K562 (cell line): ENCODE data around the gene RERG. TPM values are rescaled to one million over a fixed set of nuclear protein-coding genes. Genes with fewer than 3 reads are reported as not detected.
A peak's percentile ranks its signal among the peaks of the same experiment; 100 is the strongest.

Experiments used
- ATAC-seq: fragments of 200-7000 bp; cut with Tn5 transposase; 3 replicates; pipeline ENCODE4 v1.9.1; 2020; ENCODE audit warnings: moderate library complexity
- BruUV-seq: library from RNA; stranded (reverse); fragments of 400-500 nt; replicated peaks from 2 replicates; lab custom pipeline; 2021; lab: Mats Ljungman, UMichigan
- CTCF ChIA-PET: fragments of 300-600 bp; formaldehyde crosslinking; extraction: SDS; loops from one replicate; lab custom pipeline; 2021; ENCODE audit warnings: low intra/inter-chr PET ratio; lab: Yijun Ruan, JAX
- POLR2A ChIA-PET: fragments of 300-600, 350-650 bp; sonication (Branson Sonifier 250); formaldehyde crosslinking; extraction: SDS; loops from one replicate; lab custom pipeline; 2021; ENCODE audit warnings: antibody characterized with exemption, inconsistent platforms; lab: Yijun Ruan, JAX
- DNase-seq, 4 experiments: peaks; one replicate each; pipeline versions ENCODE4 v3.0.0 to v3.0.0-alpha.2; 2011 to 2018; ENCODE audit warnings: low spot score in 3 of 4, mixed read lengths in 3 of 4; ENCODE audit errors: extremely low read depth in 1 of 4
- FAIRE-seq: peaks from 2 replicates; lab custom pipeline; 2011; peaks lifted over from hg19 to GRCh38; lab: Jason Lieb, UNC
- H2AFZ ChIP-seq: 2 replicates; pipeline ENCODE4 v1.6.0; 2011; ENCODE audit warnings: low read depth, low read length, control low read depth, inconsistent platforms
- H3K27ac ChIP-seq: fragments of 200-600 bp; 3 replicates; pipeline ENCODE4 v1.8.0; 2011; ENCODE audit warnings: low read depth, mild to moderate bottlenecking, control low read depth, inconsistent platforms, low read length, moderate library complexity, mixed read lengths; ENCODE audit errors: extremely low read depth
- H3K27me3 ChIP-seq, 2 experiments: fragments of 300-600 bp in 1 of 2; 2 replicates in 1 of 2; 3 replicates in 1 of 2; pipeline versions ENCODE4 v1.6.0 to v1.8.0; 2011; ENCODE audit warnings: inconsistent platforms in 2 of 2, low read length in 2 of 2, mild to moderate bottlenecking in 1 of 2, mixed read lengths in 1 of 2, moderate library complexity in 1 of 2; ENCODE audit not compliant: control insufficient read depth in 2 of 2, insufficient read depth in 2 of 2
- H3K36me3 ChIP-seq: fragments of 300-600 bp; 3 replicates; pipeline ENCODE4 v1.8.0; 2011; ENCODE audit warnings: mild to moderate bottlenecking, low read length, inconsistent platforms; ENCODE audit not compliant: control insufficient read depth, insufficient read depth
- H3K4me1 ChIP-seq, 2 experiments: fragments of 200-600 bp in 1 of 2; replicated peaks in 1 of 2; 2 replicates in 1 of 2; 3 replicates in 1 of 2; pipeline versions ENCODE4 v1.5.1 to v1.8.0; 2011; ENCODE audit warnings: inconsistent platforms in 2 of 2, low read length in 2 of 2, mild to moderate bottlenecking in 1 of 2, mixed read lengths in 1 of 2, moderate library complexity in 1 of 2; ENCODE audit not compliant: control insufficient read depth in 2 of 2, insufficient read depth in 2 of 2
- H3K4me2 ChIP-seq: 2 replicates; pipeline ENCODE4 v1.6.1; 2011; ENCODE audit warnings: low read length, control low read depth, inconsistent platforms, mixed read lengths; ENCODE audit not compliant: insufficient read depth
- H3K4me3 ChIP-seq: fragments of 200-600 bp; sonication (generic), shearing (Covaris generic); 2 replicates; pipeline ENCODE4 v1.5.1; 2016; ENCODE audit warnings: control low read depth, inconsistent platforms
- H3K79me2 ChIP-seq: fragments of 200-600 bp; 3 replicates; pipeline ENCODE4 v1.8.0; 2011; ENCODE audit warnings: low read length, inconsistent platforms; ENCODE audit not compliant: control insufficient read depth, insufficient read depth
- H3K9ac ChIP-seq, 2 experiments: 2 replicates each; pipeline versions ENCODE4 v1.6.0 to v1.6.1; 2011; ENCODE audit warnings: low read depth in 2 of 2, low read length in 2 of 2, control low read depth in 1 of 2, inconsistent platforms in 1 of 2, mild to moderate bottlenecking in 1 of 2, mixed read lengths in 1 of 2; ENCODE audit not compliant: insufficient read depth in 1 of 2
- H3K9me1 ChIP-seq: one replicate; pipeline ENCODE4 v1.6.0; 2011; ENCODE audit warnings: inconsistent platforms, mild to moderate bottlenecking, low read length, moderate library complexity; ENCODE audit not compliant: control insufficient read depth, insufficient read depth
- H3K9me3 ChIP-seq: replicated peaks from 2 replicates; pipeline ENCODE4 v1.5.1; 2011; ENCODE audit warnings: low read depth, low read length, inconsistent platforms; ENCODE audit not compliant: control insufficient read depth, insufficient read depth
- H4K20me1 ChIP-seq: replicated peaks from 2 replicates; pipeline ENCODE4 v1.6.1; 2011; ENCODE audit warnings: low read length, inconsistent platforms, mixed read lengths; ENCODE audit not compliant: control insufficient read depth, insufficient read depth
- SMARCA4 ChIP-seq: fragments of 450-650 bp; IDR thresholded peaks from 2 replicates; pipeline ENCODE4 v1.6.1; 2016
- VEZF1 ChIP-seq: fragments of 200-800 bp; sonication (Bioruptor generic); IDR thresholded peaks from 2 replicates; pipeline ENCODE4 v1.6.1; 2017; ENCODE audit warnings: missing genetic modification characterization, missing compliant biosample characterization
- ZBTB33 ChIP-seq: sonication (generic); formaldehyde crosslinking; IDR thresholded peaks from 2 replicates; pipeline ENCODE4 v1.8.1; 2023; ENCODE audit warnings: mild to moderate bottlenecking, missing genetic modification reagents
- ZNF76 ChIP-seq: fragments of 250-450 bp; sonication (Bioruptor Pico); IDR thresholded peaks from 2 replicates; pipeline ENCODE4 v1.4.0; 2020; ENCODE audit warnings: mild to moderate bottlenecking, moderate library complexity, borderline replicate concordance
- WGBS: fragments of 100-300 bp; shearing (Covaris generic); methylation state at CpG from one replicate; pipeline ENCODE4 v1.1.6; 2016; ENCODE audit warnings: low coverage, mixed read lengths; ENCODE audit not compliant: insufficient coverage; ENCODE audit errors: missing lambda C conversion rate; 5-methylcytosine and 5-hydroxymethylcytosine counted together
- in situ Hi-C: fragments of 300-500 bp; cut with MboI; formaldehyde crosslinking; loops from 4 replicates; pipeline ENCODE4 v1.15.0; 2018; ENCODE audit warnings: inconsistent platforms, mixed read lengths
- intact Hi-C: fragments of 100-400 bp; cut with micrococcal nuclease; formaldehyde crosslinking; loops from 2 replicates; pipeline ENCODE4 v1.14.2; 2022
- polyA plus RNA-seq, 8 experiments: library from polyadenylated mRNA; depleted of rRNA in 4 of 8; stranded (reverse) in 5 of 8; unstranded in 3 of 8; fragments of >200 nt; fragmentation: Nextera tagmentation in 2 of 8; fragmentation: Illumina TruSeq in 1 of 8; extraction: Ambion mirVana in 2 of 8; extraction: Trizol in 1 of 8; gene quantifications; 2 replicates each; pipeline versions ENCODE4 v1.2.1 to v1.2.3, GENCODE V29; 2011 to 2014; ENCODE audit warnings: inconsistent platforms in 1 of 8, missing spikeins in 1 of 8
- total RNA-seq, 7 experiments: library from RNA; depleted of rRNA in 6 of 7; stranded (reverse); fragments of >200 nt in 6 of 7; fragmentation: Illumina TruSeq in 2 of 7; extraction: Trizol in 2 of 7; gene quantifications; 2 replicates each; pipeline versions ENCODE4 v1.2.1 to v1.2.3, GENCODE V29; 2011 to 2021; ENCODE audit warnings: low replicate concordance in 1 of 7
- TF ChIP-seq, protein P1 (sequence below), 2 experiments: IDR thresholded peaks in 1 of 2; conservative IDR thresholded peaks in 1 of 2; 2 replicates each; pipeline ENCODE4 v1.6.1; 2016; ENCODE audit warnings: low read depth in 2 of 2, mild to moderate bottlenecking in 1 of 2, missing compliant biosample characterization in 1 of 2, missing genetic modification characterization in 1 of 2, moderate library complexity in 1 of 2
- TF ChIP-seq, protein P2 (sequence below): fragments of 250-450 bp; sonication (Bioruptor Pico); IDR thresholded peaks from 2 replicates; pipeline ENCODE4 v1.8.0; 2022; ENCODE audit warnings: inconsistent platforms

The RERG gene
- total and polyA plus RNA-seq, 9 of the 15 experiments (the other 6 are each of a cell fraction or from before 2014, with no cell fraction given) = 2.2 to 7.3 (median 3.0) TPM

DNA sequence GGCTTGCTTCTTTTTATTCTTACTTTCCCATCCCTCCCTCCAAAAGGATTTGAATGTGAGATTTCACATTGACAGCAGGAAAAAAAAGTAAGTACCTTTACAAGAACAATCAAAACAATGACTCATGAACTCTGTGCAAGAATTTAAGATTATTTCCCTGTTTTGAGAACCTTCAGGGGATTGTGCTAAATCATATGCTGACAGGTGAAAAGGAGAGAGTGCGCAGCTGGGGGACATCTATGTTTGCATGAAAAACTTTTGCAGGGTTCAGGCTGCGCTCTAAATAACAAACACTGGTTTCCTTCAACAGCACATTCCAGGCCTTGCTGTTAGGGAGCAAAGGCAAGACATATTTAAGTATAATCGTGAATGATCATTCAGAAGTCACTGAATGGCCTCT lies 27.3 kb downstream of the RERG start:
- Histone ChIP-seq H3K4me3 (no peak overlapping the region), H3K79me2 (no peaks in the 10 kb centered on the region), H3K9ac (no peak overlapping the region), H3K36me3 (no peaks in the 10 kb centered on the region), H3K9me3 (no peaks in the 10 kb centered on the region), H4K20me1 (no peaks in the 10 kb centered on the region), H3K27ac (no peak overlapping the region), H2AFZ (no peak overlapping the region), H3K9me1 (no peaks in the 10 kb centered on the region), H3K4me2 (no peak overlapping the region), H3K4me1 (no peaks in the 10 kb centered on the region), H3K27me3 (no peaks in the 10 kb centered on the region)
- CTCF ChIA-PET = no interaction called here
- POLR2A ChIA-PET = no interaction called here
- no peak for FAIRE-seq
- DNase-seq = no peak
- TF ChIP-seq, protein P1, sequence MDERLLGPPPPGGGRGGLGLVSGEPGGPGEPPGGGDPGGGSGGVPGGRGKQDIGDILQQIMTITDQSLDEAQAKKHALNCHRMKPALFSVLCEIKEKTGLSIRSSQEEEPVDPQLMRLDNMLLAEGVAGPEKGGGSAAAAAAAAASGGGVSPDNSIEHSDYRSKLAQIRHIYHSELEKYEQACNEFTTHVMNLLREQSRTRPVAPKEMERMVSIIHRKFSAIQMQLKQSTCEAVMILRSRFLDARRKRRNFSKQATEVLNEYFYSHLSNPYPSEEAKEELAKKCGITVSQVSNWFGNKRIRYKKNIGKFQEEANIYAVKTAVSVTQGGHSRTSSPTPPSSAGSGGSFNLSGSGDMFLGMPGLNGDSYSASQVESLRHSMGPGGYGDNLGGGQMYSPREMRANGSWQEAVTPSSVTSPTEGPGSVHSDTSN (CRISPR knock-in tag; IDR thresholded peaks at IDR 0.05; ENCODE audit: low read depth) = no peak
- TF ChIP-seq, protein P1 (tag; conservative IDR thresholded peaks at IDR 0.05; ENCODE audit: low read depth) = peak; percentile 58
- TF ChIP-seq SMARCA4 = no peak
- no TSS peak for BruUV-seq
- intact Hi-C loops (no loop called here), in situ Hi-C loops (no loop called here)
- WGBS = 0% methylated on average over 2 of the region's 3 CpGs
- no peak for ATAC-seq

- H2AFZ ChIP-seq = no peak overlapping the region
- FAIRE-seq (no peak), DNase-seq (no peak), ATAC-seq (no peak)
- no peaks in the 10 kb centered on the region for H3K4me1 ChIP-seq
- H4K20me1 ChIP-seq = no peaks in the 10 kb centered on the region
- no peak overlapping the region for H3K4me3 ChIP-seq
- no peak overlapping the region for H3K9ac ChIP-seq
- no TSS peak for BruUV-seq
- CTCF ChIA-PET = no interaction called here
- intact Hi-C loops = no loop called here
- H3K27me3 ChIP-seq = no peaks in the 10 kb centered on the region
- no peaks in the 10 kb centered on the region for H3K9me3 ChIP-seq
- H3K27ac ChIP-seq = no peak overlapping the region
- POLR2A ChIA-PET = no interaction called here
- no peaks in the 10 kb centered on the region for H3K9me1 ChIP-seq
- no peak overlapping the region for H3K4me2 ChIP-seq
- 0% methylated on average over 3 of the region's 3 CpGs for WGBS
- no peaks in the 10 kb centered on the region for H3K36me3 ChIP-seq
- in situ Hi-C loops = no loop called here
- no peaks in the 10 kb centered on the region for H3K79me2 ChIP-seq
- TF ChIP-seq, protein P2, sequence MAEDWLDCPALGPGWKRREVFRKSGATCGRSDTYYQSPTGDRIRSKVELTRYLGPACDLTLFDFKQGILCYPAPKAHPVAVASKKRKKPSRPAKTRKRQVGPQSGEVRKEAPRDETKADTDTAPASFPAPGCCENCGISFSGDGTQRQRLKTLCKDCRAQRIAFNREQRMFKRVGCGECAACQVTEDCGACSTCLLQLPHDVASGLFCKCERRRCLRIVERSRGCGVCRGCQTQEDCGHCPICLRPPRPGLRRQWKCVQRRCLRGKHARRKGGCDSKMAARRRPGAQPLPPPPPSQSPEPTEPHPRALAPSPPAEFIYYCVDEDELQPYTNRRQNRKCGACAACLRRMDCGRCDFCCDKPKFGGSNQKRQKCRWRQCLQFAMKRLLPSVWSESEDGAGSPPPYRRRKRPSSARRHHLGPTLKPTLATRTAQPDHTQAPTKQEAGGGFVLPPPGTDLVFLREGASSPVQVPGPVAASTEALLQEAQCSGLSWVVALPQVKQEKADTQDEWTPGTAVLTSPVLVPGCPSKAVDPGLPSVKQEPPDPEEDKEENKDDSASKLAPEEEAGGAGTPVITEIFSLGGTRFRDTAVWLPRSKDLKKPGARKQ (CRISPR knock-in tag) = no peak
- TF ChIP-seq VEZF1 (no peak), ZBTB33 (CRISPR knock-in tag) (no peak), ZNF76 (CRISPR knock-in tag) (no peak)
These were observed 28.5 kb downstream of the RERG start for GRCh38 chr12:15192720-15193119.
